Progenitor cell of endocrine pancreas (in vitro differentiated cells): ENCODE results near the gene DGKI. TPM values are rescaled to one million over a fixed set of nuclear protein-coding genes. Genes with fewer than 3 reads are reported as not detected.

ENCODE experiments used
- DNase-seq: peaks from one replicate; pipeline ENCODE4 v3.0.0; 2021; ENCODE audit warnings: low spot score; ENCODE audit not compliant: unreplicated experiment
- H3K27ac Mint-ChIP-seq: 2 replicates; pipeline ENCODE4 v1.8.0; 2021; ENCODE audit warnings: mild to moderate bottlenecking, moderate library complexity, mixed read lengths
- H3K27me3 Mint-ChIP-seq: 2 replicates; pipeline ENCODE4 v1.8.0; 2021; ENCODE audit warnings: mixed read lengths
- H3K36me3 Mint-ChIP-seq: 2 replicates; pipeline ENCODE4 v1.8.0; 2022; ENCODE audit warnings: mixed read lengths; ENCODE audit not compliant: insufficient read depth
- H3K4me1 Mint-ChIP-seq: 2 replicates; pipeline ENCODE4 v1.8.0; 2021; ENCODE audit warnings: low read depth, mixed read lengths
- H3K4me3 Mint-ChIP-seq: 2 replicates; pipeline ENCODE4 v1.8.0; 2021; ENCODE audit warnings: low read depth, mild to moderate bottlenecking, moderate library complexity, mixed read lengths
- H3K9me3 Mint-ChIP-seq: 2 replicates; pipeline ENCODE4 v1.8.0; 2021; ENCODE audit warnings: low read depth, mixed read lengths
- total RNA-seq: library from RNA; stranded (reverse); gene quantifications from 2 replicates; pipeline ENCODE4 v1.2.1, GENCODE V29; 2021
- TF ChIP-seq, protein P1 (sequence below): fragments of 200-600 bp; sonication (generic); IDR thresholded peaks from one replicate; pipeline ENCODE4 v1.5.0; 2021; ENCODE audit warnings: antibody characterized with exemption, mild to moderate bottlenecking; ENCODE audit not compliant: unreplicated experiment

The DGKI gene
- total RNA-seq, 1 donor from 2014 or later: 0.41 TPM

DNA sequence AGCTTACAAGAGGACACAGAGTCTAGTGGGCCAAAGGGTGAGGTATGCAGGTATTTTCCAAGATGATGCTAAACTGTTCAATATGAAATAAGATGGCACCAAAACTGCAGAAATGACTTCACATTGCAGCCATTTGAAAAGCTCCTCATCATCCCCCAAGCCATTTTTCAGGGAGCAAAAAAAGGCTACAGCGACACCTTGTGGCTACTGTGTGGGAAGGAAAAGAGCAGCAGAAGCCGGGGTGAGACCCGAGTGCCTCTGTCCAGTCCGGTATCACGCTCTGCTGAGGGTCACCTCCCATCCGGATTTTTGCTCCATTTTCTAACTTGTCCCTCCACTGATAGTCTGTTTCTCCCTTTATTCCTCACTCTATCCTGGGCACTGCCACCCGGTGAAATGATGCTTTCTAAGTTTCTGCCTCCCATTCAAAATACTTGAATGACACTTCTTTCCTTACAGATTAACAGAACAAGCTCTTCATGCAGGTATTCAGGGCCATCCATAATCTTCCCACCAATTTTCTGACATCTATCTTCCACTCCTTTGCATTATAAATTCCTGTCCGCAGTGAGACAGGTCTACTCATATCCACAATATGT is 220.2 kb downstream of the DGKI start:
- Mint-ChIP-seq H3K36me3 (no peaks in the 10 kb centered on the region), H3K4me3 (no peak overlapping the region), H3K9me3 (no peaks in the 10 kb centered on the region), H3K4me1 (no peaks in the 10 kb centered on the region), H3K27ac (no peak overlapping the region), H3K27me3 (no peaks in the 10 kb centered on the region)
- TF ChIP-seq, protein P1, sequence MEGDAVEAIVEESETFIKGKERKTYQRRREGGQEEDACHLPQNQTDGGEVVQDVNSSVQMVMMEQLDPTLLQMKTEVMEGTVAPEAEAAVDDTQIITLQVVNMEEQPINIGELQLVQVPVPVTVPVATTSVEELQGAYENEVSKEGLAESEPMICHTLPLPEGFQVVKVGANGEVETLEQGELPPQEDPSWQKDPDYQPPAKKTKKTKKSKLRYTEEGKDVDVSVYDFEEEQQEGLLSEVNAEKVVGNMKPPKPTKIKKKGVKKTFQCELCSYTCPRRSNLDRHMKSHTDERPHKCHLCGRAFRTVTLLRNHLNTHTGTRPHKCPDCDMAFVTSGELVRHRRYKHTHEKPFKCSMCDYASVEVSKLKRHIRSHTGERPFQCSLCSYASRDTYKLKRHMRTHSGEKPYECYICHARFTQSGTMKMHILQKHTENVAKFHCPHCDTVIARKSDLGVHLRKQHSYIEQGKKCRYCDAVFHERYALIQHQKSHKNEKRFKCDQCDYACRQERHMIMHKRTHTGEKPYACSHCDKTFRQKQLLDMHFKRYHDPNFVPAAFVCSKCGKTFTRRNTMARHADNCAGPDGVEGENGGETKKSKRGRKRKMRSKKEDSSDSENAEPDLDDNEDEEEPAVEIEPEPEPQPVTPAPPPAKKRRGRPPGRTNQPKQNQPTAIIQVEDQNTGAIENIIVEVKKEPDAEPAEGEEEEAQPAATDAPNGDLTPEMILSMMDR: peak; percentile 83
- DNase-seq: peak; percentile 52

DNA sequence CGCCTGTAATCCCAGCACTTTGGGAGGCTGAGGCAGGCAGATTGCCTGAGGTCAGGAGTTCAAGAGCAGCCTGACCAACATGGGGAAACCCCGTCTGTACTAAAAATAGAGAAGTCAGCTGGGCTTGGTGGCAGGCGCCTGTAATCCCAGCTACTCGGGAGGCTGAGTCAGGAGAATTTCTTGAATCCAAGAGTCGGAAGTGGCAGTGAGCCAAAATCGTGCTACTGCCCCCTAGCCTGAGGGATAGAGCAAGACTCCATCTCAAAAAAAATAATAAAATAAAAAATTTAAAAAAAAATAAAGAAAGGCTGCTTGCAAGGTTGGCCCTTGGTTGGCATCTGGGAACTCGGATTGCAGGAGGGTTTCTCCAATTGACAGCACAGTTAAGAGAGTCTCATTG is 221.6 kb downstream of the DGKI start:
- TF ChIP-seq, protein P1: no peak
- no peak overlapping the region for H3K4me3 Mint-ChIP-seq
- H3K4me1 Mint-ChIP-seq: no peaks in the 10 kb centered on the region
- H3K9me3 Mint-ChIP-seq: no peaks in the 10 kb centered on the region
- H3K36me3 Mint-ChIP-seq: no peaks in the 10 kb centered on the region
- no peak for DNase-seq
- no peak overlapping the region for H3K27ac Mint-ChIP-seq
- H3K27me3 Mint-ChIP-seq: no peaks in the 10 kb centered on the region

- no peaks in the 10 kb centered on the region for H3K36me3 Mint-ChIP-seq
- no peak overlapping the region for H3K4me3 Mint-ChIP-seq
- H3K27me3 Mint-ChIP-seq: no peaks in the 10 kb centered on the region
- DNase-seq: no peak
- no peaks in the 10 kb centered on the region for H3K9me3 Mint-ChIP-seq
- H3K4me1 Mint-ChIP-seq: no peaks in the 10 kb centered on the region
- H3K27ac Mint-ChIP-seq: no peak overlapping the region
- TF ChIP-seq, protein P1: no peak
Observed at GRCh38 chr7:137619181-137619580, 227.6 kb downstream of the DGKI start.

DNA sequence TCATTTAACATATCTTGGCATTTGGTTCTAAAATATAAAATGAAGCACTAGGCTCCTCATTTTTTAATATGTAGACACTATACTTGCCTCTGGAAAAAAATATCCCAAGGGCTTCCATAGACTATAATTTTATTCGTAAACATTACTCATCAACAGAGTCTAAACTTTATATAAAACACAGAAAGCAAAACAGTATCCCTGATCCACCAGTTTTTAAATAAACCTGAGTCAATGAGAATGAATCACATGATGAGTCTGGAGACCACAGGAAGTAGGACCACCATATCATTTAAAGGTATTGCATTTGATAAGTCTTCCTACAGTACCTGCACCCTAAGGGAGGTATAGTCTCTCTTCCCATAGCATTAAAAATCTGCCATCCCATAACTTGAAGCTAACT is 228.0 kb downstream of the DGKI start:
- Mint-ChIP-seq H3K9me3 (no peaks in the 10 kb centered on the region), H3K36me3 (no peaks in the 10 kb centered on the region), H3K4me1 (no peaks in the 10 kb centered on the region), H3K27me3 (no peaks in the 10 kb centered on the region), H3K27ac (no peak overlapping the region), H3K4me3 (no peak overlapping the region)
- TF ChIP-seq, protein P1: no peak
- no peak for DNase-seq

GRCh38 chr7:137613006-137613525 is 233.7 kb downstream of the DGKI start:
- TF ChIP-seq, protein P1: no peak
- H3K36me3 Mint-ChIP-seq: no peaks in the 10 kb centered on the region
- DNase-seq: no peak
- H3K27ac Mint-ChIP-seq: no peak overlapping the region
- H3K4me3 Mint-ChIP-seq: no peak overlapping the region
- H3K9me3 Mint-ChIP-seq: no peaks in the 10 kb centered on the region
- H3K4me1 Mint-ChIP-seq: peaks cover 2% of the 10 kb centered on the region
- H3K27me3 Mint-ChIP-seq: peaks cover 6% of the 10 kb centered on the region
